Hematopoietic multipotent progenitor cell treated with erythropoietin and hydrocortisone succinate and interleukin-3 and kit ligand, for 4 days (in vitro differentiated cells): Measurements from ENCODE around the gene TOMM40.
"Not testable (repeated sequence)": the region's sequence is repeated elsewhere in the genome, so short reads cannot be mapped to it uniquely, and the experiment has no call there.

Experiments used
- DNase-seq: peaks from one replicate; pipeline ENCODE4 v3.0.0-alpha.2; 2015

The TOMM40 gene

GRCh38 chr19:44900328-44901244 is 9.5 kb downstream of the TOMM40 start:
- DNase-seq: no peak

- DNase-seq: no peak
Measured at GRCh38 chr19:44903216-44903601, 12.2 kb downstream of the TOMM40 start.

- peak; percentile 83 for DNase-seq
Measured at GRCh38 chr19:44903602-44904425, 12.8 kb downstream of the TOMM40 start.

- DNase-seq: peak; percentile 35
Measured at GRCh38 chr19:44904426-44904994, 13.5 kb downstream of the TOMM40 start.

DNA sequence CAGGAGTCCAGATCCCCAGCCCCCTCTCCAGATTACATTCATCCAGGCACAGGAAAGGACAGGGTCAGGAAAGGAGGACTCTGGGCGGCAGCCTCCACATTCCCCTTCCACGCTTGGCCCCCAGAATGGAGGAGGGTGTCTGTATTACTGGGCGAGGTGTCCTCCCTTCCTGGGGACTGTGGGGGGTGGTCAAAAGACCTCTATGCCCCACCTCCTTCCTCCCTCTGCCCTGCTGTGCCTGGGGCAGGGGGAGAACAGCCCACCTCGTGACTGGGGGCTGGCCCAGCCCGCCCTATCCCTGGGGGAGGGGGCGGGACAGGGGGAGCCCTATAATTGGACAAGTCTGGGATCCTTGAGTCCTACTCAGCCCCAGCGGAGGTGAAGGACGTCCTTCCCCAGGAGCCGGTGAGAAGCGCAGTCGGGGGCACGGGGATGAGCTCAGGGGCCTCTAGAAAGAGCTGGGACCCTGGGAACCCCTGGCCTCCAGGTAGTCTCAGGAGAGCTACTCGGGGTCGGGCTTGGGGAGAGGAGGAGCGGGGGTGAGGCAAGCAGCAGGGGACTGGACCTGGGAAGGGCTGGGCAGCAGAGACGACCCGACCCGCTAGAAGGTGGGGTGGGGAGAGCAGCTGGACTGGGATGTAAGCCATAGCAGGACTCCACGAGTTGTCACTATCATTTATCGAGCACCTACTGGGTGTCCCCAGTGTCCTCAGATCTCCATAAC is 14.5 kb downstream of the TOMM40 start, which contains the start of gene APOE:
Gene APOE (plus strand): TSS at position 360 of the 724 bp plus-strand sequence. CDS start 829 bp downstream, outside the sequence.
- peak; percentile 59 for DNase-seq

GRCh38 chr19:44907613-44908012 is 16.6 kb downstream of the TOMM40 start:
- DNase-seq: no peak

GRCh38 chr19:44908074-44908835 is 17.2 kb downstream of the TOMM40 start:
- no peak for DNase-seq

GRCh38 chr19:44908836-44909261 is 17.8 kb downstream of the TOMM40 start:
- no peak for DNase-seq

DNA sequence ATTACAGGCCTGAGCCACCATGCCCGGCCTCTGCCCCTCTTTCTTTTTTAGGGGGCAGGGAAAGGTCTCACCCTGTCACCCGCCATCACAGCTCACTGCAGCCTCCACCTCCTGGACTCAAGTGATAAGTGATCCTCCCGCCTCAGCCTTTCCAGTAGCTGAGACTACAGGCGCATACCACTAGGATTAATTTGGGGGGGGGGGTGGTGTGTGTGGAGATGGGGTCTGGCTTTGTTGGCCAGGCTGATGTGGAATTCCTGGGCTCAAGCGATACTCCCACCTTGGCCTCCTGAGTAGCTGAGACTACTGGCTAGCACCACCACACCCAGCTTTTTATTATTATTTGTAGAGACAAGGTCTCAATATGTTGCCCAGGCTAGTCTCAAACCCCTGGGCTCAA is 18.7 kb downstream of the TOMM40 start:
- peak; percentile 73 for DNase-seq

DNA sequence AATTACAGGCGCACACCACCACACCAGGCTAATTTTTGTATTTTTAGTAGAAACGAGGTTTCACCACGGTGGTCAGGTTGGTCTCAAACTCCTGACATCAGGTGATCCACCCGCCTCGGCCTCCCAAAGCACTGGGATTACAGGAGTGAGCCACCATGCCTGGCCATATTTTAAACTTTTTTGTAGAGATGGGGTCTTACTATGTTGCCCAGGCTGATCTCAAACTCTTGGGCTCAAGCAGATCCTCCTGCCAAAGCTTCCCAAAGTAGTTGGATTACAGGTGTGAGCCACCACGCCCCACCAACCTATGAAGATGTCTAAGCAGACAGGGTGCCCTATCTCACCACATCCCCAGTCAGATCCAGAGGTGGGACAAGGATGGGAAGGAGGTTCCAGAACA is 20.8 kb downstream of the TOMM40 start:
- DNase-seq: not testable (repeated sequence)

- peak; percentile 73 for DNase-seq
Measured at GRCh38 chr19:44912854-44913253, 21.8 kb downstream of the TOMM40 start.

DNA sequence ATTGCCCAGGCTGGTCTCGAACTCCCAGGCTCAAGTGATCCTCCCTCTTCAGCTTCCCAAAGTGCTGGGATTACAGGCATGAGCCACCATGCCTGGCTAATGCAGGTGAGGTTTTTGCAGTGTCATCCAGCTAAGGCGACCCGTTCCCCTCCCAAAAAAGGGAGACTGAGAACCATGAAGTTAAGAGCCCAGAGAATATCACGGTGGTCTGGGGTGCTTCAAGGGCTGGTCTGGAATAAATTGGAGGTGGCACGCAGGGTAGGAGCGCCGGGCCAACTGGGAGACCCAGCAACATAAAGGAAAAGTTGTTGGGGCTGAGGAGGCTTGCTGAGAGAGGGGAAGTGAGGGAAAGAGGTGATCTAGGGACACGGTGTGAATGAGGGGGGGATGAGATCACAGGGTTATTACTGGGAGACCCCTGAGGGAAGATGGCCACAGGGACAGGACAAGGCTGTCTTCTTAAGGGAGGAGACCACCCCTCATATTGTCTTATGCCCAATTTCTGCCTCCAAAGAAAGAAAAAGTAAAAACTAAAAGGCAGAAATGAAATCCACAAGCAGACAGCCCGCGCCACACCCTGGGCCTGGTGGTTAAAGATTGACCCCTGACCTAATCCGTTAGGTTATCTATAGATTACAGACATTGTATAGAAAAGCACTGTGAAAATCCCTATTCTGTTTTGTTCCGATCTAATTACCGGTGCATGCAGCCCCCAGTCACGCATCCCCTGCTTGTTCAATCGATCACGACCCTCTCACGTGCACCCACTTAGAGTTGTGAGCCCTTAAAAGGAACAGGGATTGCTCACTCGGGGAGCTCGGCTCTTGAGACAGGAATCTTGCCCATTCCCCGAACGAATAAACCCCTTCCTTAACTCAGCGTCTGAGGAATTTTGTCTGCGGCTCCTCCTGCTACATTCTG is 22.7 kb downstream of the TOMM40 start:
- DNase-seq: peak; percentile 83

- peak; percentile 93 for DNase-seq
Measured at GRCh38 chr19:44914433-44915206, 23.6 kb downstream of the TOMM40 start, which contains the start of gene APOC1. Gene APOC1, plus strand, starts transcription at chr19:44914608. Its CDS starts 284 bp downstream, at chr19:44914892.

DNA sequence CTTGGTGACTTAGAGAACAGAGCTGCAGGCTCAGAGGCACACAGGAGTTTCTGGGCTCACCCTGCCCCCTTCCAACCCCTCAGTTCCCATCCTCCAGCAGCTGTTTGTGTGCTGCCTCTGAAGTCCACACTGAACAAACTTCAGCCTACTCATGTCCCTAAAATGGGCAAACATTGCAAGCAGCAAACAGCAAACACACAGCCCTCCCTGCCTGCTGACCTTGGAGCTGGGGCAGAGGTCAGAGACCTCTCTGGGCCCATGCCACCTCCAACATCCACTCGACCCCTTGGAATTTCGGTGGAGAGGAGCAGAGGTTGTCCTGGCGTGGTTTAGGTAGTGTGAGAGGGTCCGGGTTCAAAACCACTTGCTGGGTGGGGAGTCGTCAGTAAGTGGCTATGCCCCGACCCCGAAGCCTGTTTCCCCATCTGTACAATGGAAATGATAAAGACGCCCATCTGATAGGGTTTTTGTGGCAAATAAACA is 33.2 kb downstream of the TOMM40 start:
- no peak for DNase-seq

DNA sequence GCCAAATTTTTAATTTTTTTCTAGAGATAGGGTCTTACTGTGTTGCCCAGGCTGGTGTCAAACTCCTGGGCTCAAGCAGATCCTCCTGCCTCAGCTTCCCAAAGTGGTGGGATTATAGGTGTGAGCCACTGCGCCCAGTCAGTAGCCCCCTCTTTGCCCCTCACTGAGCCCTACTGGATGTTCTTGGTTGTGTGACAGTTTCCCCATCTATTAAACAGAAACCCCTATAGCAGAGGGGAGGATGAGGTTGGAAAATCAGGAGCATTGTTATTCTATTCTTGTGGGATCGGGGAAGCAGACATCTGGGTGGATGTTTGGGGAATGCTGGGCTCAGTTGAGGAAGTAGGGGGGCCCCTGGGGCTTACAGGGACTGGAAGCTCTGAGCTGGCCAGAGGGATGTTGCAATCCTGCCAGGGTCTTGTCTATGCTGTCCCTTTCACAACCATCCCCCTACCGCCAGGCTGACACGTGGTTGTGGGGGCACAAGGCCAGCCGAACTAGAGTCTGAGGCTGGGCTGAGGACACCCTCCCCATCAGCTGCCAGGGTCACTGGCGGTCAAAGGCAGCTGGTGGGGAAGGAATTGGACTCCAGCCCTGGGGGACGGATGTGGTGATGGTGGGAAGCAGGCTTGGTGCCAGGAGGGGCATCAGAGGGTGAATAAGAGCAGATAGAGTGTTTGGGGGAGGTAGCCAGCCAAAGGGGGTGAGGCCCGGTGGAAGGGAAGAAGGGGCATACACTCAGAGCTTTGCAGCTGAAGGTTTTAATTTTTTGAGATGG is 34.2 kb downstream of the TOMM40 start:
- DNase-seq: peak; percentile 78

DNA sequence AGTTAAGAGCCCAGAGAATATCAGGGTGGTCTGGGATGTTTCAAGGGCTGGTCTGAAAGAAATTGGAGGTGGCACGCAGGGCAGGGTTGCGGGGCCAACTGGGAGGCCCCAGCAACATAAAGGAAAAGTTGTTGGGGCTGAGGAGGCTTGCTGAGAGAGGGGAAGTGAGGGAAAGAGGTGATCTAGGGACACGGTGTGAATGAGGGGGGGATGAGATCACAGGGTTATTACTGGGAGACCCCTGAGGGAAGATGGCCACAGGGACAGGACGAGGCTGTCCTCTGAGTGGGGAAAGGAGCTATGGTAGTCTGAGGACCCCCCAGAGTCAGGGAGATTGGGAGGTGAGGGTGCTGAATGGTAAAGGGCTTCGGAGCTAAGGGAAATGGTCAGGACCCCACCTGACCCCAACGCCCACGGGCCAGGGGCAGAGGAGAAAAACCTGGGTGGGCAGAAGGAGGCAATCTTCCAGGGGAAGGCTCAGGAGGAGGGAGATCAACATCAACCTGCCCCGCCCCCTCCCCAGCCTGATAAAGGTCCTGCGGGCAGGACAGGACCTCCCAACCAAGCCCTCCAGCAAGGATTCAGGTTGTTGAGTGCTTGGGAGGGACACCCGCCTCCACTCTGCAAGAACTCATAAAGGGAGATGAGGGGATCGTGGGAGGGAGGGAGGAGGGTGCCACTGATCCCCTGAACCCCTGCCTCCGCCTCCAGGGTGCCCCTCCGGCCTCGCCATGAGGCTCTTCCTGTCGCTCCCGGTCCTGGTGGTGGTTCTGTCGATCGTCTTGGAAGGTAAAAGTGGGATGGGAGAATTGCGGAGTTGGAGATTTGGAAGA is 35.4 kb downstream of the TOMM40 start:
- not testable (repeated sequence) for DNase-seq

GRCh38 chr19:44927746-44928145 is 36.7 kb downstream of the TOMM40 start:
- DNase-seq: no peak

DNA sequence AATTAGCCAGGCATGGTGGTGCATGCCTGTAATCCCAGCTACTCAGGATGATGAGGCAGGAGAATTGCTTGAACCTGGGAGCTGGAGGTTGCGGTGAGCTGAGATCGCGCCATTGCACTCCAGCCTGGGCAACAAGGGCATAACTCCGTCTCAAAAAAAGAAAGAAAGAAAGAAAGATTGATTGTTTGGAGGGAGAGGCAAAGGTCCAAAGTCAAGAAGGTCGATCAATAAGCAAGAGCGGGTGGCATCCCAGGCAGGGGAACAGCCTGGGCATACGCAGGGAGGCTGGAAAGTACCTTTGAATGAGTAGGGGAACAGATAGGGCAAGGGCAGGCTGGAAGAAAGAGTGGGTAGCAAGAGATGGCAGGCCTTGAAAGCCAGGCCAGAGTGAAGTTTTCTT is 39.0 kb downstream of the TOMM40 start:
- DNase-seq: no peak
